Skeletal muscle tissue (tissue), 4 donors: ENCODE data around the gene SCAP. TPM values are rescaled to one million over a fixed set of nuclear protein-coding genes. Genes with fewer than 3 reads are reported as not detected.

Experiments
- H3K27ac ChIP-seq: one replicate; pipeline ENCODE4 v1.7.0; 2013; ENCODE audit warnings: mild to moderate bottlenecking, low read depth, low read length, inconsistent platforms
- H3K27me3 ChIP-seq, 3 donors: one replicate each; pipeline ENCODE4 v1.7.0; 2013; ENCODE audit warnings: low read length in 3 of 3; ENCODE audit not compliant: control insufficient read depth in 3 of 3, insufficient read depth in 3 of 3
- H3K36me3 ChIP-seq, 3 donors: one replicate each; pipeline ENCODE4 v1.7.0; 2013; ENCODE audit warnings: low read length in 3 of 3; ENCODE audit not compliant: control insufficient read depth in 3 of 3, insufficient read depth in 3 of 3
- H3K4me1 ChIP-seq, 3 donors: one replicate each; pipeline ENCODE4 v1.7.0; 2013; ENCODE audit warnings: low read length in 3 of 3, mild to moderate bottlenecking in 3 of 3; ENCODE audit not compliant: control insufficient read depth in 3 of 3, insufficient read depth in 3 of 3
- H3K4me3 ChIP-seq, 3 donors: one replicate each; pipeline ENCODE4 v1.7.0; 2013; ENCODE audit warnings: low read length in 3 of 3
- H3K9ac ChIP-seq, 3 donors: one replicate each; pipeline ENCODE4 v1.7.0; 2013; ENCODE audit warnings: low read length in 3 of 3, mild to moderate bottlenecking in 3 of 3, moderate library complexity in 2 of 3, low read depth in 1 of 3
- H3K9me3 ChIP-seq, 3 donors: one replicate each; pipeline ENCODE4 v1.7.0; 2013; ENCODE audit warnings: low read length in 3 of 3; ENCODE audit not compliant: control insufficient read depth in 3 of 3
- total RNA-seq: library from RNA; depleted of rRNA; stranded (reverse); fragments of >200 nt; gene quantifications from one replicate; pipeline ENCODE4 v1.2.3, GENCODE V29; 2014
- donor health status: Osteomylitis.

Gene SCAP
- total RNA-seq, 1 donor from 2014 or later: 53.8 TPM

GRCh38 chr3:47427866-47428265 lies 47.9 kb downstream of the SCAP start:
- H3K9ac ChIP-seq: no peak overlapping the region
- H3K36me3 ChIP-seq: peaks cover 43 to 58% (median 49%) of the 10 kb centered on the region in 3 donors
- H3K27me3 ChIP-seq: no peaks in the 10 kb centered on the region
- no peak overlapping the region for H3K27ac ChIP-seq
- no peak overlapping the region for H3K4me3 ChIP-seq
- no peaks in the 10 kb centered on the region for H3K9me3 ChIP-seq
- no peaks in the 10 kb centered on the region for H3K4me1 ChIP-seq

DNA sequence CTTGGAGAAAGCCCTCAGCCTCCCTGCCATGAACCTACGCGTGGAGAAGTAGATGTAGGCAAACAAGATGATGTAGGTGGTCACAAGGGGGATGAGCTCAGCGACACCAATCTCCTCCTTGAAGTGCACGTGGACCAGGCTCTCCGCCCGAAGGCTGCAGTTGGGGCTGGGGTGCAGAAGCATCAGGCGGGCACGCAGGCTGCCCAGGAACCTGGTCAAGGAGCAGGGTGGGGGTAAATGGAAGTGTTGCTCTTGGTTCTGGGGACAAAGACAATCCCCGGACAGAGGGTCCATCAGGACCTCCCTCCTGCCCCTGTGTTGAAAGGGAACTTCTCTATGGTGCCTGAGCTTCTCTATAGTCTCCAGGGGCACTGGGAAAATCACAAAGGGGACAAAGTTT lies 49.8 kb downstream of the SCAP start:
- Histone ChIP-seq H3K27ac (no peak overlapping the region), H3K4me3 (no peak overlapping the region), H3K9me3 (no peaks in the 10 kb centered on the region), H3K36me3 (peaks cover 40 to 51% (median 48%) of the 10 kb centered on the region in 3 donors), H3K9ac (no peak overlapping the region), H3K27me3 (no peaks in the 10 kb centered on the region), H3K4me1 (peaks cover 12 to 16% (median 14%) of the 10 kb centered on the region in 3 donors)

DNA sequence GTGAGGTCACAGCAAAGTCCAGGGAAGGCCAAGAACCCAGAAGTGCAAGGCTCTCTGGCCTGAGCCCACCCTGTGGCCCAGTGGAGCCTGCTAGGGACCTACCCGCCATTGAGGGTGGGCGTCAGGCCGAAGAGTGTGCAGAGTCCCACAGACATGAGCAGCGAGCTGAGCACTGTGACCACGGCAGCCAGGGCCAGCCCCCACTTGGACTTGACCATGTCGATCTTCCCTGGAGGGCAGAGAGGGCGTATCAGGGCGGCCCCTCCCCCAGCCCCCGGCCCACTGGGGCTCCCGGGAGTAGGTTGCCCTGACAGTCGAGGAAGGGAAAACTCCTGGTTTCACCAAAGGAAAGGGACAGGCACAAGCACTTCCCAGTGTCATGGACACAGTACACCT lies 50.4 kb downstream of the SCAP start:
- no peak overlapping the region for H3K9ac ChIP-seq
- no peaks in the 10 kb centered on the region for H3K27me3 ChIP-seq
- H3K4me1 ChIP-seq: peaks cover 14 to 17% (median 14%) of the 10 kb centered on the region in 3 donors
- no peak overlapping the region for H3K27ac ChIP-seq
- no peak overlapping the region for H3K4me3 ChIP-seq
- no peaks in the 10 kb centered on the region for H3K9me3 ChIP-seq
- H3K36me3 ChIP-seq: peaks cover 37 to 48% (median 44%) of the 10 kb centered on the region in 3 donors

DNA sequence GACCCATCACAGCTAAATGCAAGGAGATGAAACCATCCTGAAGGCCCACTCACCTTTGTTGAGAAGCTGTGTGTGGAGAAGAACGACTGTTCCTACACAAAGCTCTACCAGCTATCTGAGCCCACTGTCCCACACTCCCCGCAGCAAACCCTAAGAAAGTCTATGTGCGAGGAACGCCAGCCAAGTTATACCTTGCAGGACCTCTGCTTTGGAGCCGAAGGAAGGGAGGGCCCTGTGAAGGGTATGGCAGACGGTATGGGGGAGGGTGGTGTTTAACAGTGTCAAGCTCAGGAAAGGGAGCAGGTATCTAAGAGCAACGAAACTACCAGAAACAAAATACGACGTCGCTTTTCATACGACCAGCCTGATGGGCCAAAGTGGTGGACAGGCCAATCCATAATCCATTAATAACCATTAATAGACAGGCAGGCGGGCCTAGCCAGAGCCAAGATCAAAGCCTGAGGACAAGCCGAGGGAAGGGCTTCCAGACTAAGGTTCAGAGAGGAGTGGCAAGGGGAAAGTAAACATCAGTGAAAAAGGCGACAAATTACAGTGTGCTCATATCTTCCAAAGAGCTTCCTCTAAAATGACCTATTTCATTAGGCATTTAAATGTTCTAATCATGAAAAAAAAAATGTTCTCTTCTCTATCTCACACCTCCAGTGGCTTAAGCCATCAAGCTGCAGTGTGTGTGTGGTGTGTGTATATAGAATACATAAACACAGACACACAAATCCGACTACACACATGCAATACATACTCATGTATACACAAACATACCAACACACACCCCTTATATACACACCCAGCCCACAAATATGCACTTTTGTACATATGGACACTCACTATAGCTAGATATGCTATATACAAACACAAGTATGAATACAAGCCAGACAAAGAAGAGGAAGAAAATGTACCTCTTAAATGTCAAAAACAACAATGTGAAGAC lies 51.0 kb downstream of the SCAP start:
- Histone ChIP-seq H3K27ac (no peak overlapping the region), H3K36me3 (peaks cover 41 to 53% (median 46%) of the 10 kb centered on the region in 3 donors), H3K4me1 (peaks cover 14 to 17% (median 14%) of the 10 kb centered on the region in 3 donors), H3K9ac (no peak overlapping the region), H3K27me3 (no peaks in the 10 kb centered on the region), H3K4me3 (no peak overlapping the region), H3K9me3 (no peaks in the 10 kb centered on the region)

- Histone ChIP-seq H3K27me3 (no peaks in the 10 kb centered on the region), H3K9ac (peak overlapping the region in 1 of 3 donors; percentile 8), H3K27ac (no peak overlapping the region), H3K4me3 (no peak overlapping the region), H3K9me3 (no peaks in the 10 kb centered on the region), H3K4me1 (peaks cover 14 to 17% (median 14%) of the 10 kb centered on the region in 3 donors), H3K36me3 (peaks cover 50 to 62% (median 57%) of the 10 kb centered on the region in 3 donors)
Measured at GRCh38 chr3:47423548-47424145, 52.1 kb downstream of the SCAP start.

GRCh38 chr3:47422743-47423142 lies 53.0 kb downstream of the SCAP start:
- H3K27ac ChIP-seq: no peak overlapping the region
- no peak overlapping the region for H3K9ac ChIP-seq
- H3K27me3 ChIP-seq: no peaks in the 10 kb centered on the region
- H3K4me1 ChIP-seq: peaks cover 14 to 17% (median 14%) of the 10 kb centered on the region in 3 donors
- H3K36me3 ChIP-seq: peaks cover 43 to 59% (median 51%) of the 10 kb centered on the region in 3 donors
- no peaks in the 10 kb centered on the region for H3K9me3 ChIP-seq
- no peak overlapping the region for H3K4me3 ChIP-seq

DNA sequence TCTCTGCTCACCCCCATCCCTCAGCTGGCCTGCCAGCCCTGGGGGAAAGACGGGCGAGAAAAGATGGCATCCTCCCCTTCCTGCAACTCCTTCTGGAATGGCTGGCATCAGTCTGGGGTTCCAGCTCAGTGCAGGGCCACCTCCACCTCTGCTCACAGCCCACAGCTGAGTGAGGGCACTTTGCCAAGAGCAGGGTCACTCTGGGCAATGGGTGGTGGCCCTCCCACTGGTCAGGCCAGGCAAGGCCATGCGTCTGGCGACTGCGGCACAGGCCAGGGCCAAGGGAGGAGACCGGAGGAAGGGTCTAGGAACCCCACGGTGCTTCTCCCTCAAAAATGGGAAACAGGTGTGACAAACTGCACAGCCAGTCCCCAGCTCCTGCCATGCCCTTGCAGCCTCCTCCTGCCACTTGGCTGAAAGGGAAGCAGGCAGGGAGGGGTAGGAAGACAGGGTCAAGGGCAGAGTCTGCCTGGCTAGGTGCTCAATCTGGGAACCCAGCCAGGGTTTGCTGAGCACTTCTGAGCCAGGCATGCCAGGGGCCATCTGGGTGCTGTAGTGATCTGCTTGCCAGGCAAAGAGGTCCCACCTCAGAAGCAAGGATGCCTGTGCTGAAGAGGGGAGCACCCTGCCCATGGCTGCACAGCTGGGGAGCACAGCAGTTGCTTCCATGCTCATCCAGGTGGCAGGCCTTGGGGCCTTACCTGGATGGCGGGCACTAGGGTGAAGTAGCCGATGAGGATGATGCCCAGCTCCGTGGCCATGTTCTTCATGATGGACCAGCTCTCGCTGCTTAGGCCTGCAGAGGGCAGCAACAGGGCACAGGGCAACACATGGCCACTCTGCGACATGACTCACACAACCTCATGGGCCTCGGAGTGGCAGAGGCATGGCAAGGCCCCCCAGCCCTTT lies 53.7 kb downstream of the SCAP start:
- peaks cover 14 to 17% (median 14%) of the 10 kb centered on the region in 3 donors for H3K4me1 ChIP-seq
- H3K27me3 ChIP-seq: no peaks in the 10 kb centered on the region
- no peaks in the 10 kb centered on the region for H3K9me3 ChIP-seq
- H3K36me3 ChIP-seq: peaks cover 41 to 54% (median 46%) of the 10 kb centered on the region in 3 donors
- H3K27ac ChIP-seq: peak overlapping the region; percentile 27
- H3K9ac ChIP-seq: peak overlapping the region; percentile 12 to 74 (median 45)
- no peak overlapping the region for H3K4me3 ChIP-seq

GRCh38 chr3:47420511-47421484 lies 54.9 kb downstream of the SCAP start:
- H3K27ac ChIP-seq: peak overlapping the region; percentile 46
- H3K4me3 ChIP-seq: peak overlapping the region in 2 of 3 donors; percentile 4 to 40
- no peaks in the 10 kb centered on the region for H3K27me3 ChIP-seq
- peaks cover 42 to 48% (median 43%) of the 10 kb centered on the region in 3 donors for H3K36me3 ChIP-seq
- H3K9ac ChIP-seq: peak overlapping the region in 2 of 3 donors; percentile 45 to 74
- H3K4me1 ChIP-seq: peaks cover 14 to 17% (median 14%) of the 10 kb centered on the region in 3 donors
- no peaks in the 10 kb centered on the region for H3K9me3 ChIP-seq
